Measurements from ENCODE around the gene MED15.

Gene MED15

DNA sequence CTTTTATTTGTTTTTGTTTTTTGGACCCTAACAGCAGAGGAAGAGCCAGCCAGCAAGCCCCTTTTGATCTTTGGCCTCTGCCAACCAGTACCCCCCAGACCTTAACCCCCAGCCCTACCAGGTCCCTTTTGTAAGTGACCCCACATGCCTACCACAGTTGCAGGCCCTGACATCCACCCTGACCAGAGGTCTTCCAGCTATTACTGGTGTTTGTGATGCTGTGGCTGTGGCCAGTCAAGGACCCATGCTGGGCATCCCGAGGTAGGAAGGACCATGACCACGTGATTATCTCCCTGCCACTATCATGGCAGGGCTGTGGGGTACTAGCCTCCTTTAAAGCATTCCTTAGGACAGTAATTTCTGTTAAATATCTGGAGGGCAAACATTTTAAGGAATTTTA, 9.0 kb downstream of the MED15 start:
- no peaks in the 10 kb centered on the region for H3K9me3 ChIP-seq
- H3K27me3 ChIP-seq = no peaks in the 10 kb centered on the region
- peaks cover 0 to 3% of the 10 kb centered on the region in 2 experiments for H3K4me1 ChIP-seq (ENCODE audit: control insufficient read depth in 1 of 2, insufficient read depth in 1 of 2, low read depth in 1 of 2, low read length in 1 of 2)
- no peak overlapping the region for H3K27ac ChIP-seq
- H3K36me3 ChIP-seq = peaks cover 50% of the 10 kb centered on the region
- H3K4me3 ChIP-seq (ENCODE audit: low read depth in 1 of 2, low read length in 1 of 2) = no peak overlapping the region
- TF ChIP-seq, protein P1, sequence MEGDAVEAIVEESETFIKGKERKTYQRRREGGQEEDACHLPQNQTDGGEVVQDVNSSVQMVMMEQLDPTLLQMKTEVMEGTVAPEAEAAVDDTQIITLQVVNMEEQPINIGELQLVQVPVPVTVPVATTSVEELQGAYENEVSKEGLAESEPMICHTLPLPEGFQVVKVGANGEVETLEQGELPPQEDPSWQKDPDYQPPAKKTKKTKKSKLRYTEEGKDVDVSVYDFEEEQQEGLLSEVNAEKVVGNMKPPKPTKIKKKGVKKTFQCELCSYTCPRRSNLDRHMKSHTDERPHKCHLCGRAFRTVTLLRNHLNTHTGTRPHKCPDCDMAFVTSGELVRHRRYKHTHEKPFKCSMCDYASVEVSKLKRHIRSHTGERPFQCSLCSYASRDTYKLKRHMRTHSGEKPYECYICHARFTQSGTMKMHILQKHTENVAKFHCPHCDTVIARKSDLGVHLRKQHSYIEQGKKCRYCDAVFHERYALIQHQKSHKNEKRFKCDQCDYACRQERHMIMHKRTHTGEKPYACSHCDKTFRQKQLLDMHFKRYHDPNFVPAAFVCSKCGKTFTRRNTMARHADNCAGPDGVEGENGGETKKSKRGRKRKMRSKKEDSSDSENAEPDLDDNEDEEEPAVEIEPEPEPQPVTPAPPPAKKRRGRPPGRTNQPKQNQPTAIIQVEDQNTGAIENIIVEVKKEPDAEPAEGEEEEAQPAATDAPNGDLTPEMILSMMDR (IDR thresholded peaks at IDR 0.05) = no peak

DNA sequence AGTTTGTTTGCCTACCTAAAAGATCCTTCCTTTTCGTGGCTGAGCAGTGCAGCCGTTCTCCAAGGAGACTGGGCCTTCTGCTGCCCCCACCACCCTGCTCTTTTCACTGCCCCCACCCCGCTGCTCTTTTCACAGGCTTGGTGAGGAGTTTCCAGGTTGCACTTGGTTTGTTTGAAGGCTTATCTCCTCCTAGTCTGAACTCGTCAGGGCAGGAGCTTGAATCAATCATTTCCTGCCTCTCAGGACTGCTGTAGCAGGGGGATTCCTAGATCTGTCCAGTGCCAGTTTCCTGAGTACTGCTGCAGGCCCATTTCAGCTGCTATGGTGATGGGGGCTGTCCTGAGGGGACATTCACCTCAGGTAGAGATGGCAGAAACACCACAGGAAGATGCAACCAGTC, 10.0 kb downstream of the MED15 start:
- H3K27me3 ChIP-seq = no peaks in the 10 kb centered on the region
- no peak overlapping the region for H3K27ac ChIP-seq
- no peaks in the 10 kb centered on the region for H3K9me3 ChIP-seq
- TF ChIP-seq, protein P1 (IDR thresholded peaks at IDR 0.05) = no peak
- peaks cover 0 to 3% of the 10 kb centered on the region in 2 experiments for H3K4me1 ChIP-seq (ENCODE audit: control insufficient read depth in 1 of 2, insufficient read depth in 1 of 2, low read depth in 1 of 2, low read length in 1 of 2)
- peaks cover 56% of the 10 kb centered on the region for H3K36me3 ChIP-seq
- H3K4me3 ChIP-seq (ENCODE audit: low read depth in 1 of 2, low read length in 1 of 2) = no peak overlapping the region

DNA sequence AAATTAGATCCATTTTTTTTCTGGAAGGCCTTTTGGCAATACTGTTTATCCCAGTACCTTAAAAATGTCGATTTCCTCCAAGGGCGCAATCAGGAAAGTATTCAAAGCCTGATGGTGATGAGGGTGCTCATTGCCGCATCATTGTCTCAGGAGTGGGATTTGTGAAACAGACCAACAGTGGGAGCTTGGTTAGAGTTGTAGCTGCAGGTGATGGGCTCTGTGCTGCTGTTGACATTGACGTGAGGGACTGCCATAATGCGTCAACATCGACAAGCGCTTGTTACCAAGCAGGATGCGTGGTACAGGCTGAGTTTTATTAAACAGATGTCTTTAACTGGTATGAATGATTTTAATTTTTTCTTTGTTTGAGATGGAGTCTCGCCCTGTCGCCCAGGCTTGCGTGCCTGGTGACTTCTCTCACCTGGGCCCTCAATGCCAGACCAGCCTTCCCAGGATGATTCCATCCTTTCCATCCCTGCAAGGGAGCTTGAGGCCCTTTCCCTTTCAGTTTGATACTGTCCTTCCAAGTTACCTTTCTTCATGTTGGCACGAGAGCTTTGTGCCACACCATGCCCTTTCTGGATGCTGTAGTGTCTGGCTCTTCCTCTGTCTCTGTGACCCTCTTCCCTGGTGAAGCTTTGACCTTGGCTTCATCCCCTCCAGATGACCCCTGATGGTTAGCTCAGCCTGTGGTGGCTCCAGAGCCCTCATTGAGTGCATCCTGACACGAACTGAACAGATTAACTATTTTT, 10.6 kb downstream of the MED15 start:
- Histone ChIP-seq H3K27ac (no peak overlapping the region), H3K27me3 (no peaks in the 10 kb centered on the region), H3K4me1 (ENCODE audit: control insufficient read depth in 1 of 2, insufficient read depth in 1 of 2, low read depth in 1 of 2, low read length in 1 of 2) (peaks cover 0 to 3% of the 10 kb centered on the region in 2 experiments)

DNA sequence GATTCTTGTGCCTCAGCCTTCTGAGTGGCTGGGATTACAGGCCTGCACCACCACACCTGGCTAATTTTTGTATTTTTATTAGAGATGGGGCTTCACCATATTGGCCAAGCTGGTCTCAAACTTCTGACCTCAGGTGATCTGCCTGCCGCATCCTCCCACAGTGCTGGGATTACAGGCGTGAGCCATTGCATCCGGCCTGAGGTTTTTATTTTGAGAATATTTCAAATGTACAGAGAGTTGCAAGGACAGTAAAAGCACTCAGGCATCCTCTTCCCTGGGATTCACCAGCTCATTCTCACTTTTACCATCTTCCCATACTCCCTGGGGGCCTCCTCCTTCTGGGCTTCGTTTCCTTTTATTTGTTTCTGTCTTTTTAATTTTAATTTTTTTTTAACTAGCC, 12.1 kb downstream of the MED15 start:
- Histone ChIP-seq H3K4me1 (ENCODE audit: control insufficient read depth in 1 of 2, insufficient read depth in 1 of 2, low read depth in 1 of 2, low read length in 1 of 2) (peaks cover 0 to under 1% of the 10 kb centered on the region in 2 experiments), H3K27ac (no peak overlapping the region), H3K27me3 (no peaks in the 10 kb centered on the region), H3K36me3 (peaks cover 48% of the 10 kb centered on the region), H3K9me3 (no peaks in the 10 kb centered on the region), H3K4me3 (ENCODE audit: low read depth in 1 of 2, low read length in 1 of 2) (no peak overlapping the region)
- TF ChIP-seq, protein P1 (IDR thresholded peaks at IDR 0.05) = no peak

More for the DNA sequence above, 10.6 kb downstream of the MED15 start:
- TF ChIP-seq, protein P1 (IDR thresholded peaks at IDR 0.05) = no peak
- H3K9me3 ChIP-seq = no peaks in the 10 kb centered on the region
- no peak overlapping the region for H3K4me3 ChIP-seq (ENCODE audit: low read depth in 1 of 2, low read length in 1 of 2)
- H3K36me3 ChIP-seq = peaks cover 56% of the 10 kb centered on the region

DNA sequence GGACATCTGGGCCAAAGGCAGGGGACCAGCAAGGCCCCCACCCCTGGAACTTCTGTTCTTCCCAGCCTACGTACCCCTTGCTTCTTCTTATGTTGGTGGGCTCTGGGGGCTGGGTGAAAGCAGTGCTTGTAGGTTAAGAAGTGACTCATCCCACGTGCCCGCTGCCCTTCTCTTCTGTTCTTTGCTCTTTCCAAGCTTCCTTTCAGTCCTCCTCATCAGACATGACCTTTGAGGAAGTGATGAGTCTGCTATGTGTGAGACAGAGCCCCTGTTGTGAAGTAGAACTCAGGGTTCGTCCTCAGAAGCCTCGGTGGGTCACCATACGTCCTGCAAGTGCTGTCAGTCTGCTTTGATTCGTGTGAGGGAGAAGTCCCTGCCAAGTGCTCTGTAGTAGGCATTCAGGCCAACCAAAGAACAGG, 12.7 kb downstream of the MED15 start:
- Histone ChIP-seq H3K4me1 (ENCODE audit: control insufficient read depth in 1 of 2, insufficient read depth in 1 of 2, low read depth in 1 of 2, low read length in 1 of 2) (no peaks in the 10 kb centered on the region), H3K36me3 (peaks cover 43% of the 10 kb centered on the region), H3K27ac (no peak overlapping the region), H3K4me3 (ENCODE audit: low read depth in 1 of 2, low read length in 1 of 2) (no peak overlapping the region), H3K27me3 (no peaks in the 10 kb centered on the region), H3K9me3 (no peaks in the 10 kb centered on the region)
- TF ChIP-seq, protein P1 (IDR thresholded peaks at IDR 0.05) = no peak
